HUES48 (cell line): ENCODE data around the gene KCNK18.

ENCODE experiments used
- H3K27ac ChIP-seq: one replicate; pipeline ENCODE4 v1.7.0; 2013; ENCODE audit warnings: low read depth, low read length, inconsistent platforms
- H3K27me3 ChIP-seq: 2 replicates; pipeline ENCODE4 v1.6.1; 2013; ENCODE audit warnings: mild to moderate bottlenecking, low read length; ENCODE audit not compliant: control insufficient read depth, insufficient read depth
- H3K36me3 ChIP-seq: 2 replicates; pipeline ENCODE4 v1.6.1; 2013; ENCODE audit warnings: low read length; ENCODE audit not compliant: control insufficient read depth, insufficient read depth
- H3K4me1 ChIP-seq: 2 replicates; pipeline ENCODE4 v1.6.1; 2013; ENCODE audit warnings: mild to moderate bottlenecking, low read length; ENCODE audit not compliant: control insufficient read depth, insufficient read depth
- H3K4me3 ChIP-seq: 2 replicates; pipeline ENCODE4 v1.5.1; 2013; ENCODE audit warnings: mild to moderate bottlenecking, low read depth, low read length
- H3K9ac ChIP-seq: 2 replicates; pipeline ENCODE4 v1.6.1; 2013; ENCODE audit warnings: mild to moderate bottlenecking, low read depth, low read length, moderate library complexity
- H3K9me3 ChIP-seq: 2 replicates; pipeline ENCODE4 v1.6.1; 2013; ENCODE audit warnings: low read length; ENCODE audit not compliant: control insufficient read depth, insufficient read depth

Gene KCNK18

DNA sequence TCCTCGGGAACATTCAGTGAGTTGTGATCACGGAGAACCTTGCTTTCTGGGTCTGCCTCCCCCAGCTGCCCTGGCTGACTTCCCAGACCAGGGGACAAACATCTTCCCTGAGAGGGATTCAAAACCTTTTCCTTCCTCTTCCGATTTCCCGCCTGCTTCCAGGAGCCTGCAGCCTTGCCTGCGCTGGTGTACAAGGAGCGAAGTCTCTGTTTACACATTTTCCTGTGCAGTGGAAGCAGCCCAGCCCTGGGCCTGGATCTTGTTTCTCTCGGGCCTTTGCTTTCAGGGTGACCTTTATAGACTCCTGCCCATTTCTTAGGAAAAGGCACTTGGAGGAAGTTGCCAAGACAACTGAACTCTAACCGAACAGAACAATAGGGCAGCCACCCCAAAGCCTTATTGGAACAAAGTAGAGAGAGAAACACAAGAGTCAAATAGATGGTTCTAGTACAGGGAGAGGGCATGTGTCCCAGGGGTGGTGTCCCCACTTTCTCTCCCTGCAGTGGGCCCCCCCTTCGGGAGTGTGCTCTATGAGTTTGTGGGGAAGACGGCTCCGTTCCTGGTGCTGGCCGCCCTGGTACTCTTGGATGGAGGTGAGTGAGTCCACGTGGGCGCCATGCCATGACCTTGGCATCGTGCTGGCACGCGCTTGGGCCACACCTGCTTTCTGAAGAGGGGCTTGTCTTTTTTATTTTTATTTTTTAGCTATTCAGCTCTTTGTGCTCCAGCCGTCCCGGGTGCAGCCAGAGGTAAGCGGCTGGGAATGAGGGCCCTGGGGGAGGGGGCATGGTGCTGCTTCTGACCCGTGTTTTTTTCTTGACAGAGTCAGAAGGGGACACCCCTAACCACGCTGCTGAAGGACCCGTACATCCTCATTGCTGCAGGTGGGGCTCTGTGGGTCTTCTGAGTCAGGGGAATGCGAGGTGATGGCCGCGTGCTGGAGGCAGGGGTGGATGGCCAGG is 57.8 kb downstream of the KCNK18 start:
- no peak overlapping the region for H3K9ac ChIP-seq
- H3K4me1 ChIP-seq: peaks cover 7% of the 10 kb centered on the region; the same call in 1 of the 2 replicates
- no peaks in the 10 kb centered on the region for H3K36me3 ChIP-seq
- H3K27me3 ChIP-seq: no peaks in the 10 kb centered on the region
- H3K27ac ChIP-seq: no peak overlapping the region
- no peaks in the 10 kb centered on the region for H3K9me3 ChIP-seq
- no peak overlapping the region for H3K4me3 ChIP-seq

- H3K4me3 ChIP-seq: no peak overlapping the region
- peaks cover 4% of the 10 kb centered on the region; the same call in 1 of the 2 replicates for H3K4me1 ChIP-seq
- no peak overlapping the region for H3K27ac ChIP-seq
- H3K9me3 ChIP-seq: no peaks in the 10 kb centered on the region
- no peaks in the 10 kb centered on the region for H3K27me3 ChIP-seq
- H3K36me3 ChIP-seq: no peaks in the 10 kb centered on the region
- H3K9ac ChIP-seq: no peak overlapping the region
Observed at GRCh38 chr10:117255835-117256460, 58.7 kb downstream of the KCNK18 start.

DNA sequence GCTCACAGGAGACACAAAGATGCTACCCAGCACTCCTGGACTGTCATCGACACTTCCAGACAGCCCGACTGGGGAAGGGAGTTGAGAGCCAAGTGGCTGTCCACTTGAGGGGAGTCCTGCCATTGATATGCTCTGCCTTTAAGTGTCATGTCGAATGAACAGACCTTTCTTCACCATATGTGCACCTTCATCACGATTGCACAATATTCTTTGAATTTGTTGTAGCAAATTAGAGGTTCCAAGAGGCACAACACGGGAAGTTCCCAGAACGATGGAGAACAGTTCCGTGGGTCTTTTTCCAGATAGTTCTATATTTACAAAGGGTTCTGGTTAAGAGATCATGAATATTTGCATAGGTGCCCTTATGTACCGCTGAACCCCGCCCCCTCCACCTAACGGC is 59.6 kb downstream of the KCNK18 start:
- Histone ChIP-seq H3K9me3 (no peaks in the 10 kb centered on the region), H3K36me3 (no peaks in the 10 kb centered on the region), H3K9ac (no peak overlapping the region), H3K27ac (no peak overlapping the region), H3K4me3 (no peak overlapping the region), H3K4me1 (no peaks in the 10 kb centered on the region), H3K27me3 (no peaks in the 10 kb centered on the region)

GRCh38 chr10:117257721-117258120 is 60.4 kb downstream of the KCNK18 start:
- Histone ChIP-seq H3K9me3 (no peaks in the 10 kb centered on the region), H3K27me3 (no peaks in the 10 kb centered on the region), H3K4me1 (no peaks in the 10 kb centered on the region), H3K9ac (no peak overlapping the region), H3K36me3 (no peaks in the 10 kb centered on the region), H3K4me3 (no peak overlapping the region), H3K27ac (no peak overlapping the region)

DNA sequence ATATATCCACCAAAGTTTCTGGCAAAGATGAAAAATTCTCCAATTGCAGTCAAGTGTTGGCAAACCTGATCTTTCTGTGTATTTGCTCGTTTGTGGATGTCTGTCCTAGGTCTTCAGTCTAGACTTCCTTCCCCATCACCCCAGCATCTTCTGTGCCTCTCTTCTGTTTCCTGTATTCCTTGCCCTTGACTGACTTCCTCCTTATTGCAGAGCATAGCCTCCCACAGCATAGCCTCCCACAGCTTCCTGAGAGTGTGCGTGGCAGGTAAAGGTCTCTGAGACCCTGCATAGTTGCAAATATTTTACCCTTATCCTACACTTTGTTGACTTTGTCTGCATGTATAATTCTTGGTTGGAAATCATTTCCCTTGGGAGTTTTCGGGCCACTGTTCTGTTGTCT is 62.0 kb downstream of the KCNK18 start:
- Histone ChIP-seq H3K27me3 (no peaks in the 10 kb centered on the region), H3K36me3 (no peaks in the 10 kb centered on the region), H3K4me3 (no peak overlapping the region), H3K27ac (no peak overlapping the region), H3K9ac (no peak overlapping the region), H3K9me3 (no peaks in the 10 kb centered on the region), H3K4me1 (no peaks in the 10 kb centered on the region)
